ENCODE measurements around the gene SGSM2.

SGSM2 gene

GRCh38 chr17:2427215-2427614 lies 89.9 kb downstream of the SGSM2 start:
- no peak for DNase-seq

- no peak for DNase-seq
Observed at GRCh38 chr17:2427910-2428309, 90.6 kb downstream of the SGSM2 start.

Data from activated effector memory CD4-positive, alpha-beta T cell treated with anti-CD3 and anti-CD28 coated beads, Interleukin-2, amount 50 U/mL, for 16 hours (primary cell).